ENCODE results near the gene PRAC2. TPM values are rescaled to one million over a fixed set of nuclear protein-coding genes. Genes with fewer than 3 reads are reported as not detected.
A peak's percentile ranks its signal among the peaks of the same experiment; 100 is the strongest.

PRAC2 gene
- total and polyA plus RNA-seq, 5 donors from 2014 or later = not detected

DNA sequence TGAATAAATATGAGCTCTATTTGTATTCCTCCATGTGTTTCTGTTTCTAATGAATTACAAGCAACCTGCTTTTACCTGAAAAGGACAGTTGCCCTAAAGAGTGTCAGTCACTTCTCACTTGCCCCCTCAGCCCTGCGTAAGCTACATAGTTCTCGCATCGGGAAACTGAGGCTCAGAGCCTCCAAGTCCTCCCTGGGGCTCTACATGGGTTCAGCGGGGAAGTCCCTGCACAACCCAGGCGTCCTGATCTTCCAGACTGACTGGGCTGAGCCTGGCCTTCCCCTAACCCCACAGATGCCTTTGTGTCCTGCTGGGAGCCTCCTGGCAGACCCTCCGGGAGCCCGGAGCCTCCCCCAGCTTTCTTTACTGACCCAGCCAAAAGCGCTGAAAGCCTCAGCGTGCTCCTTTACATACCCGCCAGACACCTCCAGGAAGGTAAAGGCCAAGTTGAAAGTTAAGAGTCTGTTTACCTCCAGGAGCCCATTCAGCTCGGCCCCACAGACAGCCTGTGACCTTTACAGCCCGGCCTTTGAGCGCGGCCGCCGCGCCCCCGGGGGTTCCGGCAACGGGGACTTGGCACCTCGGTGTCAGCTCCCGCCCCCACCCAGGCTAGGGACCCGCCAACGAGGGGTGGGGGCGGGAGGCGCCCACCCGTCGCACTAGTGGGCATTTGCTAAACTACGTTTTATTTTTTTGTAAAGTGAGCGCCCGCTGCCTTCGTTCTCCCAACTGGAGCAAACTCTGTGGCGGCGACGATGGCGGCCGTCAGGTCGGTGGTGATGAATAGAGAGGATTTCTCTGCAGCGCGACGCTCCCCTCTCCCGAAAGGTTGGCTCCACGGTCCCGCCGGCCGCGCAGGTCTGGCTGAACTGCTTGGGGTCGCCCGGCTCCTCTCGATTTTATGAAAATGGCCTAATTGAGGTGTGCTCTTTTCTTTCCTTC lies 10.0 kb downstream of the PRAC2 start:
- Histone ChIP-seq H3K4me3 (ENCODE audit: low read depth, low read length) (no peak overlapping the region), H3K27me3 (ENCODE audit: control insufficient read depth, insufficient read depth, low read length) (peaks cover 56% of the 10 kb centered on the region)
- no peak for ATAC-seq (ENCODE audit: low read depth in 2 of 2)

DNA sequence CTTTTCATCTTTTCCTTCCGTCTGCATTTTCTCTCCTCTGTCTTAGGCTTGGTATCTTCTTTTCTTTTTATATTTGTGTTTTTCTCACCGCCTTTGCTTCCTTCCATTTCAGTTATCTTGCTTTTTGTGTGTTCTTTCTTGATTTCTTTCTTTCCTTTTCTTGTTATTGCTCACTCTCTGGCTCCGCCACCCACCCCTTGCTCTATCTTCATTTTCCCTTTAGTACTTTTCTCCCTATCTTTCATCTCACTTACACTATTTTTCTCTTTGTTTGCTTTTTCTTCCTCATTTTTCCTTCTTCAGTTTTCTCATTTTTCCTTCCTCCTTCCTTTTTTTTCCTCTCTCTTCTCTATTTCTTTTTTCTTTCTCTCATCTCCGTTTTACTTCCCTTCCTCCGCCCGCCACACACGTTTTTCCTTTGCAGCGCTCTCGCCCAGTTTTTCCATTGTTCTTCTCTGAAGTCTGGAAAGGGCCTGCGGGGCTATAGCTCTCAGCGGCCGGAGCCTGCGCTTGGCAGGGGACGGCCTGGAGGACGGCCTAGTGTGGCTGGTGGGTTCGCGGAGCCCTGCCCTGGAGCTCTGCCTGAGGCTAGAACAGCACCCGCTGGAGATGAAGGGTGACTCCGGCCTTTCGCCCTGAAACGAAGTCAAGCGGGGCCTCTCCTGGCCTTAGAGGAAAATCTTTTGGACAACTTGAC lies 10.8 kb downstream of the PRAC2 start:
- DNase-seq (no peak), ATAC-seq (ENCODE audit: low read depth in 2 of 2) (no peak)
- H3K4me1 Mint-ChIP-seq = peaks cover 0 to 26% (median 7%) of the 10 kb centered on the region in 4 donors
- peaks cover 0 to 5% (median 0%) of the 10 kb centered on the region in 7 donors for H3K9me3 Mint-ChIP-seq
- Histone ChIP-seq H3K27me3 (ENCODE audit: control insufficient read depth, insufficient read depth, low read length) (peaks cover 61% of the 10 kb centered on the region), H3K4me1 (ENCODE audit: control insufficient read depth, insufficient read depth, low read length, poor library complexity, severe bottlenecking) (peaks cover 14% of the 10 kb centered on the region), H3K36me3 (ENCODE audit: control insufficient read depth, insufficient read depth, low read length) (no peaks in the 10 kb centered on the region), H3K27ac (ENCODE audit: insufficient read depth, low read length, poor library complexity, severe bottlenecking) (no peak overlapping the region), H3K9me3 (ENCODE audit: control insufficient read depth in 2 of 2, low read length in 2 of 2) (no peaks in the 10 kb centered on the region), H3K4me3 (ENCODE audit: low read depth, low read length) (no peak overlapping the region)
- H3K36me3 Mint-ChIP-seq = no peaks in the 10 kb centered on the region
- peak overlapping the region in 2 of 4 donors; percentile 33 to 49 for H3K4me3 Mint-ChIP-seq
- H3K27ac Mint-ChIP-seq = no peak overlapping the region
- peaks cover 99% of the 10 kb centered on the region for H3K27me3 Mint-ChIP-seq

More for the DNA sequence above, 10.0 kb downstream of the PRAC2 start:
- no peak for DNase-seq
- H3K4me3 Mint-ChIP-seq = peak overlapping the region in 2 of 4 donors; percentile 33 to 49
- peaks cover 21% of the 10 kb centered on the region for H3K4me1 ChIP-seq (ENCODE audit: control insufficient read depth, insufficient read depth, low read length, poor library complexity, severe bottlenecking)
- H3K27me3 Mint-ChIP-seq = peaks cover 99% of the 10 kb centered on the region
- H3K27ac Mint-ChIP-seq = no peak overlapping the region
- no peaks in the 10 kb centered on the region for H3K9me3 ChIP-seq (ENCODE audit: control insufficient read depth in 2 of 2, low read length in 2 of 2)
- H3K9me3 Mint-ChIP-seq = peaks cover 0 to 5% (median 0%) of the 10 kb centered on the region in 7 donors
- no peaks in the 10 kb centered on the region for H3K36me3 ChIP-seq (ENCODE audit: control insufficient read depth, insufficient read depth, low read length)
- H3K27ac ChIP-seq (ENCODE audit: insufficient read depth, low read length, poor library complexity, severe bottlenecking) = no peak overlapping the region
- H3K36me3 Mint-ChIP-seq = no peaks in the 10 kb centered on the region
- peaks cover 0 to 31% (median 7%) of the 10 kb centered on the region in 4 donors for H3K4me1 Mint-ChIP-seq

GRCh38 chr17:48734333-48735061 lies 11.5 kb downstream of the PRAC2 start:
- Histone ChIP-seq H3K27me3 (ENCODE audit: control insufficient read depth, insufficient read depth, low read length) (peaks cover 60% of the 10 kb centered on the region), H3K4me1 (ENCODE audit: control insufficient read depth, insufficient read depth, low read length, poor library complexity, severe bottlenecking) (peaks cover 15% of the 10 kb centered on the region), H3K9me3 (ENCODE audit: control insufficient read depth in 2 of 2, low read length in 2 of 2) (no peaks in the 10 kb centered on the region), H3K4me3 (ENCODE audit: low read depth, low read length) (no peak overlapping the region), H3K36me3 (ENCODE audit: control insufficient read depth, insufficient read depth, low read length) (no peaks in the 10 kb centered on the region), H3K27ac (ENCODE audit: insufficient read depth, low read length, poor library complexity, severe bottlenecking) (no peak overlapping the region)
- DNase-seq = no peak
- H3K27me3 Mint-ChIP-seq = peaks cover 99% of the 10 kb centered on the region
- H3K9me3 Mint-ChIP-seq = peaks cover 0 to 6% (median 0%) of the 10 kb centered on the region in 7 donors
- ATAC-seq (ENCODE audit: low read depth in 2 of 2) = no peak
- H3K27ac Mint-ChIP-seq = no peak overlapping the region
- H3K4me3 Mint-ChIP-seq = no peak overlapping the region
- peaks cover 0 to 30% (median 12%) of the 10 kb centered on the region in 4 donors for H3K4me1 Mint-ChIP-seq
- H3K36me3 Mint-ChIP-seq = no peaks in the 10 kb centered on the region

GRCh38 chr17:48735062-48735351 lies 12.0 kb downstream of the PRAC2 start:
- H3K9me3 ChIP-seq (ENCODE audit: control insufficient read depth in 2 of 2, low read length in 2 of 2) = no peaks in the 10 kb centered on the region
- peaks cover 94% of the 10 kb centered on the region for H3K27me3 Mint-ChIP-seq
- H3K4me1 ChIP-seq (ENCODE audit: control insufficient read depth, insufficient read depth, low read length, poor library complexity, severe bottlenecking) = peaks cover 16% of the 10 kb centered on the region
- peak overlapping the region in 1 of 3 donors; percentile 32 for H3K27ac Mint-ChIP-seq
- no peaks in the 10 kb centered on the region for H3K36me3 Mint-ChIP-seq
- peaks cover 0 to 6% (median 0%) of the 10 kb centered on the region in 7 donors for H3K9me3 Mint-ChIP-seq
- H3K36me3 ChIP-seq (ENCODE audit: control insufficient read depth, insufficient read depth, low read length) = no peaks in the 10 kb centered on the region
- peaks cover 55% of the 10 kb centered on the region for H3K27me3 ChIP-seq (ENCODE audit: control insufficient read depth, insufficient read depth, low read length)
- peaks cover 0 to 28% (median 12%) of the 10 kb centered on the region in 4 donors for H3K4me1 Mint-ChIP-seq
- no peak overlapping the region for H3K4me3 Mint-ChIP-seq
- ATAC-seq (ENCODE audit: low read depth in 2 of 2) (no peak), DNase-seq (no peak)
- no peak overlapping the region for H3K27ac ChIP-seq (ENCODE audit: insufficient read depth, low read length, poor library complexity, severe bottlenecking)
- H3K4me3 ChIP-seq (ENCODE audit: low read depth, low read length) = no peak overlapping the region

- Mint-ChIP-seq H3K27me3 (peaks cover 92% of the 10 kb centered on the region), H3K4me3 (no peak overlapping the region), H3K4me1 (peaks cover 0 to 28% (median 13%) of the 10 kb centered on the region in 4 donors), H3K27ac (no peak overlapping the region), H3K9me3 (peaks cover 0 to 7% (median 0%) of the 10 kb centered on the region in 7 donors), H3K36me3 (no peaks in the 10 kb centered on the region)
- no peak for DNase-seq
- H3K4me3 ChIP-seq (ENCODE audit: low read depth, low read length) = no peak overlapping the region
- ATAC-seq (ENCODE audit: low read depth in 2 of 2) = no peak
- H3K9me3 ChIP-seq (ENCODE audit: control insufficient read depth in 2 of 2, low read length in 2 of 2) = no peaks in the 10 kb centered on the region
- H3K36me3 ChIP-seq (ENCODE audit: control insufficient read depth, insufficient read depth, low read length) = no peaks in the 10 kb centered on the region
- peaks cover 16% of the 10 kb centered on the region for H3K4me1 ChIP-seq (ENCODE audit: control insufficient read depth, insufficient read depth, low read length, poor library complexity, severe bottlenecking)
- H3K27ac ChIP-seq (ENCODE audit: insufficient read depth, low read length, poor library complexity, severe bottlenecking) = no peak overlapping the region
- peaks cover 54% of the 10 kb centered on the region for H3K27me3 ChIP-seq (ENCODE audit: control insufficient read depth, insufficient read depth, low read length)
Observed at GRCh38 chr17:48737330-48738043, 14.5 kb downstream of the PRAC2 start.

DNA sequence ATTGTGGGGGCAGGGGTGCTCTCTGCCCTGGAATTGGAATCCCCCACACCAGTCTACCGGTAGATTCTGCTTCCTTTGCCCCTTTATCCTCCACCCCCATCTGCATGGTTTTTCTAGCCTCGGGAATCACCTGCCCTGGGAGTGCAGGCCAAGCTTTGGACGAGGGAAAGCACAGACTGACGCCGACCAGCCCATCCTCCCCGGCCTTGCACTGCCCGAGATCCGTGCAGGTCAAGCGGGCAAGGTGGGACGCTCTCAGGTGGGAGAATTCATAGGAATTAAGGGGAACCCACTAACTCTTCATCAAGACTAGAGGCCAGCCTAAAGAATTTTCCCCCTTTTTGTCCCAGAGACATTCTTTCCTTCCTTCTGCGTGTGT lies 15.4 kb downstream of the PRAC2 start:
- Histone ChIP-seq H3K27me3 (ENCODE audit: control insufficient read depth, insufficient read depth, low read length) (peaks cover 54% of the 10 kb centered on the region), H3K4me3 (ENCODE audit: low read depth, low read length) (no peak overlapping the region), H3K27ac (ENCODE audit: insufficient read depth, low read length, poor library complexity, severe bottlenecking) (no peak overlapping the region), H3K36me3 (ENCODE audit: control insufficient read depth, insufficient read depth, low read length) (no peaks in the 10 kb centered on the region), H3K4me1 (ENCODE audit: control insufficient read depth, insufficient read depth, low read length, poor library complexity, severe bottlenecking) (peaks cover 9% of the 10 kb centered on the region), H3K9me3 (ENCODE audit: control insufficient read depth in 2 of 2, low read length in 2 of 2) (no peaks in the 10 kb centered on the region)
- ATAC-seq (ENCODE audit: low read depth in 2 of 2) (no peak), DNase-seq (no peak)
- Mint-ChIP-seq H3K4me1 (peaks cover 0 to 21% (median 10%) of the 10 kb centered on the region in 4 donors), H3K27me3 (peaks cover 94% of the 10 kb centered on the region), H3K27ac (no peak overlapping the region), H3K9me3 (peaks cover 0 to 10% (median 0%) of the 10 kb centered on the region in 7 donors), H3K4me3 (no peak overlapping the region), H3K36me3 (no peaks in the 10 kb centered on the region)
